GM12872 (cell line): ENCODE results near the gene GGCX.

Experiments
- CTCF ChIP-seq: IDR thresholded peaks from 3 replicates; pipeline ENCODE4 v1.5.1; 2011; ENCODE audit warnings: low read depth, mild to moderate bottlenecking, low read length, moderate library complexity; ENCODE audit not compliant: insufficient read depth

GGCX gene

DNA sequence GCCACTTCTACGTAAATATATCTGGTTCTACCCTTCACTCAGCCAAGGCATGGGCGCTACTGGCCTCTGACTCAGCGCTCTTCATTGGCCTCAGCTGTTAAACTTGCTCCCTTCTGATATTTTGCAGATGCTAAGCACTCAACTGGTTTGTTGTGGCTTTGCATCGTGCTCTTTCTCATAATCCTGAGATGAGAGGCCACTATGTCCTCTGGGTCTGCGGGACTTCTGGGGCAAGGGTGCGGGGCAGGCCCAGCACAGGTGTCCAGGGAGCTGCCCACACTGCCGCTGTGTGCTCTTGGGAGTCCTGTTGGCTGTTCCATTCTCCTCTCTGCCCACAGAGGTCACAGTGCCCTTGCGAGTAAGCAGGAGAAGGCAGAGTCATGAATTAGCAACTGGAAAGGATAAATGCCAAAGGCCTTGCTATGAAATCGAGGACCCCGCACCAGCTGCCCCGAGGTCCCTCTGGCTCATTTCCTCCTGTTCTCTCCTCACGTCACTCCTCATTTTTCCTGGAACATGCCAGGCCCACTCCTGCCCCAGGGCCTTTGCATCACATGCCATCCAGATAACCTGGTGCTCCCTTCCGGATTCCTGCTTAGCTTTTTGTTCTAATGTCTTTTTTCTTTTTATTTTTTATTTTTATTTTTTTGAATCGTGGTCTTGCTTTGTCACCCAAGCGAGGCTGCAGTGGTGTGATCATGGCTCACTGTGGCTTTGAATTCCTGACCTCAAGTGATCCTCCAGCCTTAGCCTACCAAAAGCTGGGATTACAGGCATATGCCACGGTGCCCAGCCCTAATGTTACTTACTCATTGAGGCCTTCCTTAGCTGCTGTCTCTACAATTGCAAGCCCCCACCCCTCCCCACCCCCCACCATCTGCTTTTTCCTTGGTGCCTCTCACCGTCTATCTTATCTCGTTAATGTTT, 57.2 kb downstream of the GGCX start:
- no peak for TF ChIP-seq CTCF

- TF ChIP-seq CTCF, result no peak
Observed at GRCh38 chr2:85503168-85503850, 58.0 kb downstream of the GGCX start.

- no peak for TF ChIP-seq CTCF
Observed at GRCh38 chr2:85502720-85503119, 58.6 kb downstream of the GGCX start.

- TF ChIP-seq CTCF, result no peak
Observed at GRCh38 chr2:85501248-85501647, 60.0 kb downstream of the GGCX start.

GRCh38 chr2:85497944-85498630, 63.2 kb downstream of the GGCX start:
- TF ChIP-seq CTCF, result no peak

DNA sequence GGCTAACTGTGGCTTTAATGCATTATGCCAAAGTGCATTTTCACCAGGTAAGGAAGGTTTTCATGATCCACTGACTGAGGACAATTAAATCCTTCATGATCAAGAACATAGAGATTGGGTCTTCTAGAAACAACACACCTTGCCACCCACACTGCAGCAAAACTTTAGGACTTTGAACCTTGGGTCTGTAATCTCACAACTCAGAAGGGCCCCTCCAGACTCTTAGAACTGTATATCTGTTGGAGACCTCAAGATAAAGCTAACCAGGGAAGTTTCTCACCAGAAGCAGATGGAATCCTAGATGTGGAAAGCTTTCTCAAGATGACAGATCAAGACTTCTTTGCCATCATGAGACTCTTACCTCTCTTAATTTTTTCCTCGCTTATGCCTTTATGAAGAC, 64.9 kb downstream of the GGCX start:
- no peak for TF ChIP-seq CTCF
